H1 (cell line): Measurements from ENCODE around the gene CNOT10. TPM values are rescaled to one million over a fixed set of nuclear protein-coding genes. Genes with fewer than 3 reads are reported as not detected.

Experiments
- CTCF ChIA-PET: fragments of 300-600 bp; sonication (Branson Sonifier 250); formaldehyde crosslinking; loops from one replicate; lab custom pipeline; 2021; ENCODE audit not compliant: partially characterized antibody; lab: Charles Lee
- POLR2A ChIA-PET: fragments of 300-600 bp; sonication (Branson Sonifier 250); formaldehyde crosslinking; loops from one replicate; lab custom pipeline; 2021; ENCODE audit warnings: inconsistent platforms; ENCODE audit not compliant: partially characterized antibody; lab: Charles Lee
- DNase-seq, 2 experiments: peaks; one replicate each; pipeline versions ENCODE4 v3.0.0 to v3.0.0-alpha.2; 2010 to 2022; ENCODE audit warnings: low spot score in 2 of 2, low read depth in 1 of 2, mixed read lengths in 1 of 2
- FAIRE-seq: peaks from 2 replicates; lab custom pipeline; 2011; peaks lifted over from hg19 to GRCh38; lab: Jason Lieb, UNC
- H2AFZ ChIP-seq: 2 replicates; pipeline ENCODE4 v1.8.1; 2012; ENCODE audit warnings: low read length, inconsistent platforms
- H2AK5ac ChIP-seq: 2 replicates; pipeline ENCODE4 v1.6.1; 2013; ENCODE audit warnings: low read depth, low read length
- H2BK120ac ChIP-seq: replicated peaks from 2 replicates; pipeline ENCODE3; 2013; ENCODE audit warnings: low read depth, low read length, inconsistent platforms
- H2BK12ac ChIP-seq: 2 replicates; pipeline ENCODE4 v1.6.1; 2013; ENCODE audit warnings: low read depth, low read length
- H2BK15ac ChIP-seq: 2 replicates; pipeline ENCODE4 v1.6.1; 2013; ENCODE audit warnings: low read length
- H2BK20ac ChIP-seq: 2 replicates; pipeline ENCODE4 v1.6.1; 2013; ENCODE audit warnings: low read length
- H2BK5ac ChIP-seq: 2 replicates; pipeline ENCODE4 v1.6.1; 2013; ENCODE audit warnings: low read depth, low read length
- H3K14ac ChIP-seq: 2 replicates; pipeline ENCODE4 v1.6.1; 2013; ENCODE audit warnings: inconsistent platforms; ENCODE audit not compliant: insufficient read length
- H3K18ac ChIP-seq: 2 replicates; pipeline ENCODE4 v1.6.1; 2013; ENCODE audit warnings: low read length; ENCODE audit errors: extremely low read depth
- H3K23ac ChIP-seq: 2 replicates; pipeline ENCODE4 v1.6.1; 2013; ENCODE audit warnings: inconsistent platforms; ENCODE audit not compliant: insufficient read length
- H3K23me2 ChIP-seq: 2 replicates; pipeline ENCODE4 v1.6.1; 2013; ENCODE audit warnings: low read depth, low read length
- H3K27ac ChIP-seq: 2 replicates; pipeline ENCODE4 v1.6.1; 2011; ENCODE audit warnings: low read depth, low read length, inconsistent platforms
- H3K27me3 ChIP-seq, 4 experiments: replicated peaks in 1 of 4; 1 replicate in 1 of 4; 2 replicates in 3 of 4; pipeline versions ENCODE4 v1.6.1 to v1.8.1; 2011 to 2013; ENCODE audit warnings: low read length in 3 of 4, mild to moderate bottlenecking in 3 of 4, inconsistent platforms in 2 of 4, mixed read lengths in 2 of 4, moderate library complexity in 1 of 4; ENCODE audit not compliant: control insufficient read depth in 3 of 4, insufficient read depth in 3 of 4; ENCODE audit errors: extremely low read depth in 1 of 4
- H3K36me3 ChIP-seq, 4 experiments: 2 replicates each; pipeline versions ENCODE4 v1.6.1 to v1.8.1; 2011 to 2013; ENCODE audit warnings: mild to moderate bottlenecking in 4 of 4, low read length in 3 of 4, moderate library complexity in 2 of 4, control low read depth in 1 of 4, inconsistent platforms in 1 of 4; ENCODE audit not compliant: insufficient read depth in 4 of 4, control insufficient read depth in 2 of 4
- H3K4ac ChIP-seq: replicated peaks from 2 replicates; pipeline ENCODE3; 2013; ENCODE audit warnings: low read length, low read depth, mixed read lengths, inconsistent platforms; ENCODE audit not compliant: insufficient read length
- H3K4me1 ChIP-seq, 4 experiments: replicated peaks in 1 of 4; 1 replicate in 1 of 4; 2 replicates in 3 of 4; pipeline versions ENCODE4 v1.6.1 to v1.8.1; 2011 to 2013; ENCODE audit warnings: low read length in 3 of 4, inconsistent platforms in 2 of 4, mixed read lengths in 1 of 4; ENCODE audit not compliant: insufficient read depth in 4 of 4, control insufficient read depth in 3 of 4
- H3K4me2 ChIP-seq, 2 experiments: 2 replicates each; pipeline versions ENCODE4 v1.6.1 to v1.8.1; 2011 to 2013; ENCODE audit warnings: low read depth in 2 of 2, low read length in 2 of 2, control low read depth in 1 of 2, inconsistent platforms in 1 of 2, mild to moderate bottlenecking in 1 of 2; ENCODE audit not compliant: insufficient read depth in 1 of 2
- H3K4me3 ChIP-seq, 4 experiments: fragments of 200-600, 300-600 bp in 1 of 4; sonication (generic), shearing (Covaris generic), sonication (Bioruptor Twin) in 1 of 4; 2 replicates each; pipeline versions ENCODE4 v1.5.1 to v1.8.1; 2011 to 2016; ENCODE audit warnings: low read length in 4 of 4, low read depth in 3 of 4, control low read depth in 2 of 4, inconsistent platforms in 2 of 4, mild to moderate bottlenecking in 2 of 4, mixed read lengths in 1 of 4, moderate library complexity in 1 of 4; ENCODE audit not compliant: insufficient read depth in 2 of 4; ENCODE audit errors: extremely low read depth in 1 of 4
- H3K56ac ChIP-seq: replicated peaks from 2 replicates; pipeline ENCODE3; 2013; ENCODE audit warnings: low read depth, mild to moderate bottlenecking, mixed read lengths, low read length, inconsistent platforms; ENCODE audit not compliant: insufficient read length
- H3K79me1 ChIP-seq: 2 replicates; pipeline ENCODE4 v1.6.1; 2013; ENCODE audit warnings: low read depth, low read length, control low read depth
- H3K79me2 ChIP-seq, 2 experiments: 2 replicates each; pipeline versions ENCODE4 v1.6.1 to v1.8.1; 2012 to 2013; ENCODE audit warnings: low read length in 2 of 2, mild to moderate bottlenecking in 2 of 2, inconsistent platforms in 1 of 2; ENCODE audit not compliant: insufficient read depth in 2 of 2, control insufficient read depth in 1 of 2
- H3K9ac ChIP-seq, 4 experiments: replicated peaks in 1 of 4; 1 replicate in 1 of 4; 2 replicates in 3 of 4; pipeline versions ENCODE4 v1.6.1 to v1.8.1; 2011 to 2013; ENCODE audit warnings: low read depth in 3 of 4, low read length in 3 of 4, control low read depth in 2 of 4, mild to moderate bottlenecking in 2 of 4, moderate library complexity in 2 of 4, inconsistent platforms in 1 of 4; ENCODE audit errors: extremely low read depth in 1 of 4
- H3K9me3 ChIP-seq, 2 experiments: 2 replicates each; pipeline versions ENCODE4 v1.6.1 to v1.8.1; 2012 to 2013; ENCODE audit warnings: mild to moderate bottlenecking in 2 of 2, moderate library complexity in 2 of 2, control low read depth in 1 of 2, inconsistent platforms in 1 of 2, low read depth in 1 of 2, low read length in 1 of 2, mixed read lengths in 1 of 2; ENCODE audit not compliant: insufficient read depth in 2 of 2
- H4K20me1 ChIP-seq, 2 experiments: replicated peaks in 1 of 2; 2 replicates each; pipeline versions ENCODE3 to v1.8.1; 2011 to 2013; ENCODE audit warnings: inconsistent platforms in 2 of 2, low read length in 2 of 2, mild to moderate bottlenecking in 1 of 2; ENCODE audit not compliant: insufficient read depth in 2 of 2, control insufficient read depth in 1 of 2
- H4K5ac ChIP-seq: 2 replicates; pipeline ENCODE4 v1.6.1; 2013; ENCODE audit warnings: low read length, low read depth, mixed read lengths, inconsistent platforms; ENCODE audit not compliant: insufficient read length
- H4K8ac ChIP-seq: 2 replicates; pipeline ENCODE4 v1.8.0; 2013; ENCODE audit warnings: mild to moderate bottlenecking, moderate library complexity, low read length, inconsistent platforms; ENCODE audit not compliant: insufficient read depth; ENCODE audit errors: extremely low read depth
- H4K91ac ChIP-seq: replicated peaks from 2 replicates; pipeline ENCODE3; 2013; ENCODE audit warnings: low read length, mixed read lengths, inconsistent platforms; ENCODE audit not compliant: insufficient read length
- ATF3 ChIP-seq: IDR thresholded peaks from 2 replicates; pipeline ENCODE4 v1.6.1; 2011; ENCODE audit warnings: low read depth, mild to moderate bottlenecking, low read length; ENCODE audit not compliant: insufficient read depth
- CBX8 ChIP-seq: fragments of 300-800, 300-1000 bp; sonication (generic); IDR thresholded peaks from 2 replicates; pipeline ENCODE4 v1.7.1; 2016; ENCODE audit warnings: low read depth, low read length, borderline replicate concordance
- CTBP2 ChIP-seq: IDR thresholded peaks from 2 replicates; pipeline ENCODE4 v1.7.0; 2011; ENCODE audit warnings: borderline replicate concordance, mild to moderate bottlenecking, moderate library complexity, mixed read lengths, low read length; ENCODE audit not compliant: insufficient read depth, insufficient read length
- GTF2F1 ChIP-seq: IDR thresholded peaks from 2 replicates; pipeline ENCODE4 v1.6.1; 2012; ENCODE audit warnings: low read depth, low read length, improper control_type of control experiment, borderline replicate concordance
- SIN3A ChIP-seq, 2 experiments: IDR thresholded peaks in 1 of 2; conservative IDR thresholded peaks in 1 of 2; 2 replicates each; pipeline ENCODE4 v1.6.1; 2011 to 2012; ENCODE audit warnings: low read length in 2 of 2, improper control_type of control experiment in 1 of 2, low read depth in 1 of 2, mild to moderate bottlenecking in 1 of 2
- SP2 ChIP-seq: IDR thresholded peaks from 2 replicates; pipeline ENCODE4 v1.6.1; 2012; ENCODE audit warnings: mild to moderate bottlenecking, low read length, inconsistent platforms
- YY1 ChIP-seq: IDR thresholded peaks from 2 replicates; pipeline ENCODE4 v1.6.1; 2011; ENCODE audit warnings: low read depth, mild to moderate bottlenecking, low read length
- polyA plus RNA-seq, 7 experiments: library from polyadenylated mRNA; depleted of rRNA in 3 of 7; stranded (reverse) in 5 of 7; unstranded in 2 of 7; fragments of >200 nt in 5 of 7; fragments of 200-250 nt in 2 of 7; gene quantifications; 1 replicate in 5 of 7; 2 replicates in 1 of 7; 4 replicates in 1 of 7; pipeline versions ENCODE4 v1.2.1 to v1.2.3, GENCODE V29; 2011 to 2013; ENCODE audit warnings: missing spikeins in 2 of 7, mixed read lengths in 2 of 7
- total RNA-seq: library from RNA; stranded (reverse); fragmentation: NEBNext Ultra II Directional; extraction: Animal tissue kit (Norgen Biotek cat#: 25700); gene quantifications from 2 replicates; pipeline ENCODE4 v1.2.1, GENCODE V29; 2021

The CNOT10 gene
- total and polyA plus RNA-seq, 2 of the 8 experiments (the other 6 are each of a cell fraction or from before 2014, with no cell fraction given): 39.9 to 55.9 TPM

GRCh38 chr3:32725721-32726120 is 40.7 kb downstream of the CNOT10 start:
- peaks cover 3 to 38% (median 9%) of the 10 kb centered on the region in 4 experiments for H3K36me3 ChIP-seq
- peaks cover 0 to 2% of the 10 kb centered on the region in 2 experiments; a peak in 1 of 4 replicates for H3K79me2 ChIP-seq
- H3K27ac ChIP-seq: no peak overlapping the region
- H4K20me1 ChIP-seq: no peaks in the 10 kb centered on the region
- H4K5ac ChIP-seq: no peak overlapping the region
- H4K91ac ChIP-seq: no peak overlapping the region
- no peak overlapping the region for H3K4me3 ChIP-seq
- POLR2A ChIA-PET: no interaction called here
- DNase-seq (no peak), FAIRE-seq (no peak)
- H3K4me1 ChIP-seq: no peaks in the 10 kb centered on the region
- H3K4ac ChIP-seq: no peak overlapping the region
- H2AK5ac ChIP-seq: no peak overlapping the region
- H3K27me3 ChIP-seq: no peaks in the 10 kb centered on the region
- CTCF ChIA-PET: interaction anchor here (1.0 kb wide), 2 partner anchors 66 to 278 kb away, joined by 3 read pairs; no protein-coding TSS in a partner anchor
- no peak overlapping the region for H4K8ac ChIP-seq
- no peak overlapping the region for H2BK20ac ChIP-seq
- H3K56ac ChIP-seq: no peak overlapping the region
- no peaks in the 10 kb centered on the region; the same call in 1 of the 2 replicates for H3K23me2 ChIP-seq
- no peak overlapping the region for H3K18ac ChIP-seq
- TF ChIP-seq YY1 (no peak), GTF2F1 (no peak), SP2 (no peak), CTBP2 (no peak), ATF3 (no peak), CBX8 (no peak), SIN3A (conservative IDR thresholded peaks at IDR 0.05 in 1 of 2, IDR thresholded peaks at IDR 0.05 in 1 of 2; ENCODE audit: low read depth in 1 of 2, low read length in 2 of 2) (no peak)
- H3K9me3 ChIP-seq: no peaks in the 10 kb centered on the region
- peaks cover 5% of the 10 kb centered on the region for H3K79me1 ChIP-seq
- no peak overlapping the region for H2BK120ac ChIP-seq
- H3K14ac ChIP-seq: no peak overlapping the region
- H3K23ac ChIP-seq: no peak overlapping the region
- no peak overlapping the region for H2AFZ ChIP-seq
- H2BK15ac ChIP-seq: no peak overlapping the region
- H2BK12ac ChIP-seq: no peak overlapping the region
- no peak overlapping the region for H2BK5ac ChIP-seq
- no peak overlapping the region for H3K4me2 ChIP-seq
- no peak overlapping the region for H3K9ac ChIP-seq
